Measurements from ENCODE around the gene PDF. TPM values are rescaled to one million over a fixed set of nuclear protein-coding genes. Genes with fewer than 3 reads are reported as not detected.
"Not testable (repeated sequence)": the region's sequence is repeated elsewhere in the genome, so short reads cannot be mapped to it uniquely, and the experiment has no call there.

Gene PDF
- total RNA-seq, 1 donor from 2014 or later, result 34.2 TPM

DNA sequence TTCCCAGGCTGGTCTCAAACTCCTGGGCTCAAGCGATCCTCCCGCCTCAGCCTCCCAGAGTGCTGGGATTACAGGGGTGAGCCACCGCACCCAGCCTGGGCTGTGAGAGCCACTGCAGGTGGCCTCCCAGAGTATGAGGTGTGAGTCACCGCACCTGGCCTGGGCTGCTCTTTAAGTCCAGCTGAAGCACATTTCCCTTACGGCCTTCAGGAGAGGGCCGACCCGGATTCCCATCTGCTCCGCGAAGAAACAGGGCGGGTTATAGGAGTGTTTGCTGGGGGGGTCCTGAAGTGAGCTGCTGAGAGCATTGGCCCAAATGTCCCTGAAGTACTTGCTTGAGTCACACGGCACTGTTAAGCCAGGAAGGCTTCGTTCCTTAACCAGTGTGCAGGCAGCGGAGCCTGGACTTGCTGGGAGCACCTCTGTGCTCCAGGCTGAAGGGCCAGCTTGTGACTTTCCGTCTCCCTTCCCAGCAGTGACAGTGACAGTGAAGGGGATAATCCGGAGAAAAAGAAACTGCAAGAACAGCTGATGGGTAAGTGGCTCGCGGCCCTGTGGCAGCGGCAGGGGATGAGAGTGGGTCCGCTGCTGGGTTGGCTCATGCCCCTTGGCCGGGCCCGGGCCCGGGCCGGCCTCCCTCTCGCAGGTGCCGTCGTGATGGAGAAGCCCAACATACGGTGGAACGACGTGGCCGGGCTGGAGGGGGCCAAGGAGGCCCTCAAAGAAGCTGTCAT, 12.0 kb downstream of the PDF start:
- DNase-seq (ENCODE audit: low read depth), result no peak

- DNase-seq (ENCODE audit: low read depth), result no peak
These were observed 13.8 kb downstream of the PDF start for GRCh38 chr16:69316595-69317034.

DNA sequence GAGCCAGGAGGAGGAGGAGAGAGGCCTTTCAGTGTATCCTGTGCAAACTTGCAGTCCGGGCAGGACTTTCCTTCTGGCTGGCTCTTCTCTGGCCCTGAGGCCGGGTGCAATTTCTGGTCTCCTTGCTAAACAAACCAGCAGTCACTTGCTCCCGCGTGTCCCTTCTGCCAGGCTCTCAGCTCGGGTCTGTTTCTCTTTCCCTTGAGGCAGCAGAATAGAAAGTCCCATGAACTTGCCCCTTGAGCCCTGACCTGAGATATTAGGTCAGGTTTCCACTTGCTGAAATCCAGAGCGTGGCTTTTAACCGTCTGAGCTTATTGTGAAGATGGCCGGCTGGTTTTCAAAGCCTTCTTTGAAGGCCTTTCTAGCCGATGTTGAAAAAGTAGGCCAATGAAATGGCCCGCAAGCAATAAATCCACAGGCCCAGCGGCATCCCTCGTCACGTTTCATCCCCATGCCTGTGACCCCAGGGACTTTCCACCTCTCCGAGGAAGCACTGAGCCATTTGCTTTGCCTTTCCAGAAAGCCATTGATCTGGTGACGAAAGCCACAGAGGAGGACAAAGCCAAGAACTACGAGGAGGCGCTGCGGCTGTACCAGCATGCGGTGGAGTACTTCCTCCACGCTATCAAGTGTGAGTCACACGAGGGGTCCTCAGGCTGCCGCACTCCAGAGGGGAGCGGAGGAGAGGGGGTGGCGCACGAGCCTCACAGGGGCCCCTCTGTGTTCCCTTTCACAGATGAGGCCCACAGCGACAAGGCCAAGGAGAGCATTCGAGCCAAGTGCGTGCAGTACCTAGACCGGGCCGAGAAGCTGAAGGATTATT, 14.7 kb downstream of the PDF start:
- DNase-seq (ENCODE audit: low read depth), result no peak

DNA sequence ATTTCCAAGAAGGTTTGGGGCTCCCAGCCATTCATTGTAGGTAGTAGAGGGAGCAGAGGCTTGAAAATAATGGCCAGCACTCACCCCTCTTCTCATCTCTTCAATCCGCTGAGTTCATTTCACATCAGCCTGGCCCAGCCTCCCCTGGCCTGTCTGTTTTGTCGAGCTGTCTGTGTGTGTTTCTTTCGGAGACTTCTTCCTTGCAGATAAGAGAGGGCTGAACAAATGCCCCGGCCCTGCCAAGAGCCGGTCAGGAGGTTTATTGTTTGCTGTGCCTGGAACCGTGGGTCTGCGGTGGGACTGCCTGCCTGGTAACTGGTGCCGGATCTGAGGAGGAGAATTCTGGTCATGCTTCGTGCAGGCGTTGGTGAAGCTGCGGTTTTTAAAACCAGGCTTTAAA, 15.9 kb downstream of the PDF start:
- no peak for DNase-seq (ENCODE audit: low read depth)

GRCh38 chr16:69313469-69313868, 16.9 kb downstream of the PDF start:
- DNase-seq (ENCODE audit: low read depth), result no peak

DNA sequence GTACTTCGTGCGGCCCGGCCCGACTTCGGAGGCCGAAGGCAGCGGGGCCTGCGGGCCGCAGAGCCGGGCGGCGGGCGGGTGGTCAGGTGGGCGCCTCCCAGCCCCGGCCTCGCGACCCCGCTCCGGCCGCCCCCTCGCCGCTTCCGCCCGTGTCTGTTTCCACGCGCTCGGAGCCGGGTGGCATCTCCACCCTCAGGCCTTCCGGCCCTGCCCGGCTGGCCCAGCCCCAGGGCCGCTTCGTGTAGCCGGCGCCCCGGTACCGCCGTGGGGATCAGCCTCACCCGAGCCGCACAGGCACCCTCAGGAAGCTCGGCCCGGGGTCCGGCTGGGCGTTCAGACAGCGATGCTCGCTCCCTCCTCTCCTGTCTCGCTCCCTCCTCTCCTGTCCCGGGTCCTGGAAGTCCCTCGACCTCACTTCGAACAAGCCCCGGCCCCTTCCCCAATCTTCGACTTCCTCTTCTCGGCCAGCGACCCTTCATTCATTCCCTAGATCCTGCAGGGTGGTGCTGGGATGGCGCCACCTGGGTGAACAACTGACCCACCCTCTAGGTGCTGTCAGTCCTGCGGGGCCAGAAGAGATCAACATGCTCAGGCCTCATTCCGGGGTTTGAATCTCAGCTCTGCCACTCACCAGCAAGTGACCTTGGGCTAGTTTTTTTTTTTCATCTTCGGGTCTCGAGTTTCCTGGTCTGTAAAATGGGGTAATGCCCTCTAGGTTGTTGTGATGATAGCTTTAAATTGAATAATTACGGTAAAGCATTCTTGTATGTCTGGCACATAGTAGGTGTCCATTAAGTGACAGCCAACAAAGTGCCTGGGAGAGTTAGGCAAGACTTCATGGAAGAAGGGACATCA, 18.6 kb downstream of the PDF start:
- peak; percentile 29 for DNase-seq (ENCODE audit: low read depth)

DNA sequence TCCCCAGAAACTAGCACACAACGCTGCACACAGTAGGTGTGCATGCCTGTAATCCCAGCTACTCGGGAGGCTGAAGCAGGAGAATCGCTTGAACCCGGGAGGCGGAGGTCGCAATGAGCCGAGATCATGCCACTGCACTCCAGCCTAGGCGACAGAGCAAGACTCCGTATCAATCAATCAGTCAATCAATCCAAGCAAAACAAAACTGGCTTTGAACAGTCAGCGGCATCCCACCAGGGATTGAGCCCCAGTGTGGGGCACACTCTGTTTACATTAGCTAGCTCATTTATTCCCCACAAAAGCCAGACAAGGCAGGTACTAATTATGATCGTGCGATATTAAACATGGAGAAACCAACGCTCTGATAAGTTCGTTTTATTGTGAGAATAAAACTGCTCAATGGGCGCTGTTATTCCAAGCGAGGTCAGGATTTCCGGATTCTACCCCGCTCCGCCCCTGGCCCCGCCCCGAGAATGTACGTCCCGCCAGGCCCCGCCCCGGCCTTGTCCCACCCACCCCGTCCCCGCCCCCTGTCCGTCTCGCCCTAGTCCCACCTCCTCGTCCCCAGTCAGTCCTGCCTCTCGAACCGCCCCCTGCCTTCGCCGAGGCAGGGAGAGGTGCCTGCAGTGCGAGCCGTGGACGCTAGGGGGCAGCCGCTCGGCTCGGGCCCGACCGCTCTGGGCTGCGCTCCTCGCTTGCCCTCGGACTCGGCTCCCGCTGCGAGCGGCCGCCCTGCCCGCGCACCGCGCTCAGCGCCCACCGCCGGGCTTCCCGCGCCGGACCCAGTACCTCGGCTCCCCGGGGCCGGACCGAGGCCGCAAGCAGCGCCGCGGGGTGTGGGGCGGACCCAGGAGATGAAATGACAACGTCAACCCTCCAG, 19.5 kb downstream of the PDF start, which contains the start of gene VPS4A:
TSS of gene VPS4A (plus strand) at position 698 of the 880 bp plus-strand sequence. CDS start at position 860, 162 bp downstream.
- DNase-seq (ENCODE audit: low read depth), result peak; percentile 95

GRCh38 chr16:69309316-69309715, 21.1 kb downstream of the PDF start:
- DNase-seq (ENCODE audit: low read depth), result no peak

DNA sequence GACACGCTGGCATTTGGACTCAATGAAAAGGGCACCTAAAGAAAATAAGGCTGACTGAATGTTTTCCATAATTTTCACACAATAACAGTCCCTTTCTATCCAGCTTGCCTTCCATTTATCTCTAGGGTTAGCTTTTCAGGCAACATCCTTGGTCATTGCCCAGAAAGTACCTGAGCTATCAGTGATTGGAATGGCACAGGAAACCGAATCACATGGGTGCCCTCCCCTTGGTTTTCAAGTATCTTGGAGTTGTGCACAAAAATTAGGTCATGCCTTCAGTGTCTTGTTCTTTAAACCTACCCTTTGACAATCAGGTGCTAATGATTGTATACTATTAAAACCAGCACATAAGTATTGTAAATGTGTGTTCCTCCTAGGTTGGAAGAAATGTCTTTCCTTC, 22.5 kb downstream of the PDF start:
- DNase-seq (ENCODE audit: low read depth), result no peak

DNA sequence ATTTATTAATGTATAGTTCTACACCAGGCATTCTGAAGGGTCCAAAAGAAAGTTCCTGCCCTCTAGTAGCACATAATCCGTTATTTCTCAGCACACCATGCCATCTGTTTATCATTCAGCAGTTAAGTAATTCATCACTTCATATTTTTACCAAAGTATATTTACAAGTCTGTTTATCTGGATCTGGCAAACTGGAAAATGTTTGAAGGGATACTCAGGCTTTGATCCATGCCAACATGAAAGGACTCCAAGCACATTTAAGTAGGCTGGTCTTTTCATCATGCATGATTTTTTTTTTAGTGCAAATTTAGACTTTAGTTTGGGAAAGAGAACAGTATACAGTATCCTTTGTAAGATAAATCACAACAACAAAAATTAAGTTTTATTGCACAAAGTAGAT, 23.3 kb downstream of the PDF start:
- no peak for DNase-seq (ENCODE audit: low read depth)

GRCh38 chr16:69306031-69306430, 24.4 kb downstream of the PDF start:
- DNase-seq (ENCODE audit: low read depth), result peak; percentile 18

GRCh38 chr16:69302301-69302700, 28.1 kb downstream of the PDF start:
- DNase-seq (ENCODE audit: low read depth), result no peak

GRCh38 chr16:69301861-69302260, 28.5 kb downstream of the PDF start:
- no peak for DNase-seq (ENCODE audit: low read depth)

DNA sequence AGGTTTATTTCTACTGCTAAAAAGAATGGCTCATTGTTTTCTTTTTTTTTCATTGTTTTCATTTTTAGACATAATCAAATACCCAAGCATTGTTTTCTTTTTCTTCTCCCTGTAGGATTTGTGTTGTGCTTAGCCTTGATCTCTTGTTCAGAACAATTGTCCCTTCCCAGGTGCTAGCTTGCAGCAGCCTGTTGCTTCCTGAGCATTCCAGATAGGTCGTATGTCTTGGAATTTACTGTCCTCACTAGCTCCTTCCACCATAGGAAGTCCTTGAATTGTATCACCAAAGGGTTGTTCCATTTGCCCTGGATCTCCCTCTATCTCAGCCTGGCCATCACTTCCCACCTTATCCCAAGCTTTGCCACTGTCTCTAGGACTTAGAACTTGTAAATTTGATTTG, 29.2 kb downstream of the PDF start:
- no peak for DNase-seq (ENCODE audit: low read depth)

- no peak for DNase-seq (ENCODE audit: low read depth)
These were observed 32.1 kb downstream of the PDF start for GRCh38 chr16:69298261-69298660.

DNA sequence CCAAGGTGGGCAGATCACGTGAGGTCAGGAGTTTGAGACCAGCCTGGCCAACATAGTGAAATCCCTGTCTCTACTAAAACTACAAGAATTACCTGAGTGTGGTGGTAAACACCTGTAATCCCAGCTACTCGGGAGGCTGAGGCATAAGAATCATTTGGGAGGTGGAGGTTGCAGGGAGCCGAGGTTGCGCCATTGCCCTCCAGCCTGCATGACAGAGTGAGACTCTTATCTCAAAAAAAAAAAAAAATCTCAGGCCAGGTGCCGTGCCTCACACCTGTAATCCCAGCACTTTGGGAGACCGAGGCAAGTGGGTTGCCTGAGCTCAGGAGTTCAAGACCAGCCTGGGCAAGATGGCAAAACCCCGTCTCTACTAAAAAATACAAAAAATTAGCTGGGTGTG, 33.6 kb downstream of the PDF start:
- DNase-seq (ENCODE audit: low read depth), result not testable (repeated sequence)

DNA sequence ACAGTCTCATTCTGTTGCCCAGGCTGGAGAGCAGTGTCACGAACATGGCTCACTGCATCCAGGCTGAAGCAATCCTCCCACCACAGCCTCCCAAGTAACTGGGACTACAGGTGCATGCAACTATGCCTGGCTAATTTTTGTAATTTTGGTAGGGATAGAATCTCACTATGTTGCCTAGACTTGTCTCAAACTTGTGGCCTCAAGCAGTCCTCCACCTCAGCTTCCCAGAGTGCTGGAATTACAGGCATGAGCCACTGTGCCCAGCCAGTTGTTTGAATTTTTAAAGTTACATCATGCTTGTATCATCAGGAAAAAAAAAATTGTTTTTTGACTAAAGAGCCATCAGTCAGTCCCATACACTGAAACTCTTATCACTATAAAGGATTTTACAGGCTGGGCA, 36.3 kb downstream of the PDF start:
- DNase-seq (ENCODE audit: low read depth), result no peak

GRCh38 chr16:69293401-69293800, 37.0 kb downstream of the PDF start:
- no peak for DNase-seq (ENCODE audit: low read depth)

- not testable (repeated sequence) for DNase-seq (ENCODE audit: low read depth)
These were observed 38.7 kb downstream of the PDF start for GRCh38 chr16:69291657-69292056.

DNA sequence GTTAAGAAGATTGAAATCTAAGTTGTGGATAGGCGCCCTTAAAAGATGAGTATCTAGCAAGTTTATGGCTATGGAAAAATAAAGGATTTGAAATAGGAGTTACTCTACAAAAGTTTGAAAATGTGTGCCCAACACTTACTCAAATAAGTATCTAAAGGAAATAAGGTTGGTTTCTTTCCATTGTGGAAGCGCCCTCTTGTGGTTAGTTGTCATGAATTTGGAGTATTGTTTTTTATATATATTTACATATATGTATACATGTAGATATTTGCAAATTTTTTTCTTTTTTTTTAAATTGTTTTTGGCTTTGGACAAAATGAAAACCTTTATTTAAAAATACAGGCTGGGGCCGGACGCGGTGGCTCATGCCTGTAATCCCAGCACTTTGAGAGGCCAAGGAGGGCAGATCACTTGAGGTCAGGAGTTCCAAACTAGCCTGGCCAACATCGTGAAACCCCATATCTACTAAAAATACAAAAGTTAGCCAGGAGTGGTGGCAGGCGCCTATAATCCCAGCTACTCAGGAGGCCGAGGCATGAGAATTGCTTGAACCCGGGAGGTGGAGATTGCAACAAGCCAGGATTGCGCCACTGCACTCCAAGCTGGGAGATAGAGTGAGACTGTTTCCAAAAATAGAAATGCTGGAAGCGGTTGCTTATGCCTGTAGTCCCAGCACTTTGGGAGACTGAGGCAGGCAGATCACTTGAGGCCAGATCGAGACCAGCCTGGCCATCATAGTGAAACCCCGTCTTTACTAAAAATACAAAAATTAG, 43.3 kb downstream of the PDF start:
- peak; percentile 72 for DNase-seq (ENCODE audit: low read depth)

All from myocyte (in vitro differentiated cells).